Germinal center (tissue), 1 donor: ENCODE data around the gene FOXJ1.
A peak's percentile ranks its signal among the peaks of the same experiment; 100 is the strongest.

ENCODE experiments used
- DNase-seq: peaks from one replicate; pipeline ENCODE4 v3.0.0; 2012; ENCODE audit warnings: mixed read lengths, low spot score

The FOXJ1 gene

DNA sequence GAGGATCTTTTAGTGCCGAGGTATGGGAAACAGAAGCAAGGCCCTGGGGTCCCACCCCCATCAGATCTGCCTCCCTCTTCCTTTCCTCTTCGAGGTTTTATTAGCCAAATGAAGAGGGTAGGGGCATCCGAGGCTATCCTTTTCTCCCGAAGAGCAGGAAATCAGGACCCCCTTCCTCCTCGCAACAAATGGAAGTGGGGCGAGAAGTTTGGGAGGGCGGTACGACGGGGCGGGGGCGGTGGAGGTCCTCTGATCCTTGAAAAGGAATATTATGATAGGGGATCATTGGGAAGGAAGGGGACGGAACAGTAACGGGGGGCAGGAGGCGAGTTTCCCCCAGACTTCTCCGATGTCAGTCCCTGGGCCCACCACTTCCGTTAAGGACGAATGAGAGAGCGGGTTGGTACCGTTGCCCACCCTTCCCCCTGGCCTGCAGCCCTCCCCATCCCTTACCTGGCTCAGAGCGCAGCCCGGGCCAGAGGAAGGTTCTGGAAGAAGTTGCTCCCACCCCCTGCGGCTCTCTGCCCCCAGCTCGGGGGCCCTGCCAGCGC, 309 bp downstream of the FOXJ1 start:
- DNase-seq = no peak

DNA sequence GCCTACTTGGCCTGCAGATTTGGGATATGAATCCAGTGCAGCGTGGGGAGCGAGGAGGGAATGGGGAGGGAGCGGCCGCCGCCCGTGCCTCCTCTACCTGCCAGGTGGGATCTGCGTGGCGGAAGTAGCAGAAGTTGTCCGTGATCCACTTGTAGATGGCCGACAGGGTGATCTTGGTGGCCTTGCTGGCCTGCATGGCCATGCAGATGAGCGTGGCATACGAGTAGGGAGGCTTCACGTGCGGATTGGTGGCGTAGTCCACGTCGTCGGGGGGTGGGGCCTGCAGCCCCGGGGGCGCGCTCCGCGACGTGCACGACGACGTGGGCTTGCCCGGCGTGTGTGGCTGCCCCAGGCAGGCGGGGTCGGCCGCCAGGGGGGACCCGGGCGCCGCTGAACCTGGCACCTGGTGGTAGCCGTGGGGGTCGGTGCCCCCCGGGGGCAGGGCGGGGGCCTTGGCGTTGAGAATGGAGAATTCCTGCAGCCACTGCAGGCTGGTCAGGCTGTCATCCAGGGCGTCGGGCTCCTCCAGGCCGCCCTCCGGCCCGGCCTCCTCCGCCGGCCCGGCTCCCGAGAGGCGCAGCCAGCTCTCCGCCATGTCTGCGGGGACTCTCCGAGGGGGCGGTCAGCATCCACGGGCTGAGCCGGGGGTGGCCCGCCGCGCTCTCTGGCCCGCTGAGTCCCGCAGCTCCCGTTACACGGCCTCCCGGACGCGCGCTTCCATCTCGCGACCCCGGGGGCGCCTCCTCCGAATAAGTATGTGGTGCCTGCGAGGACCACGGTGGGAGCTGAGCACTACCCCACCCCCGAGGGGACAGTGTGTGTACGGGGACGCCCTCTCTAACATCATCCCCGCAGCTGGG, 1.0 kb downstream of the FOXJ1 start:
- peak; percentile 76 for DNase-seq

DNA sequence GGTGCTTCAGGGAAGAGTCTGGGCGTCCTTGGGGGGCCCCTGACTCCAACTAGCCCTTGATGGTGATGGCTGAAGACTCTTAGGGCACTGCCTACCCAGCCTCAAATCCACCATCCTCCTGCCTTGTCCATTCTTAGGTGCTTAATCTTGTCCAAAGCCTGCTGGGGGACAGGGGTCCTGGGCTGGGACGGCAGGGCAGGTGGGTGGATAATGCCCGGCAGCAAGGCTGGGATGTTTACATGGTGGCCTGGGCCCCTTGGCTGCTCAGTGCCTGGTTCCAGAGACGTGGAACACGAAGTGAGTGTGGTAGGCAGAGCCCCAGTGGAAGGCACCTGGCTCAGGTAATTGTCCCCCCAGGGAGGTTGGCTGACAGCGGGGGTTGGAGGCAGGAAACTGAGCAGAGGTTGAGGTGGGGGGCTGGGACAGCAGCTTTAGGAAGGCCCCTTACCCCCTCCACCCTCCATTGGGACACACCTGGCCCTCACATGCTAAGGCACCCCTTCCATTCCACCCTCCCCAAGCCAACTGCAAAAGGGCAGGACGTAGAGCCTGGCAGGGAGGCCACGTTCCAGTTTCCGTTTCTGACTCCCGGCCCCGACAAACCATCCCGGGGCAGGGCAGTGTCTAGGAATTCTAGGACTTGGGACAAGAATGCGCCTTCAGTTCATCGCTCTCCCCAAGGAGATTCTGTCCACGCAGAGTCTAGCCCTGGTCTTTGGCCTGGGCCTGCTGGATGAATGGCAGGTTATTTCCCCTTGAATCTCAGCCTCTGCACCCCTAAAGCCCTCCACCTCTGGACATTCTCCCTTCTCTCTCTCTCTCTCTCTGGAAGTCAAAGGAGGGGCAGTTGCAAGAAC, 1.9 kb downstream of the FOXJ1 start:
- no peak for DNase-seq

DNA sequence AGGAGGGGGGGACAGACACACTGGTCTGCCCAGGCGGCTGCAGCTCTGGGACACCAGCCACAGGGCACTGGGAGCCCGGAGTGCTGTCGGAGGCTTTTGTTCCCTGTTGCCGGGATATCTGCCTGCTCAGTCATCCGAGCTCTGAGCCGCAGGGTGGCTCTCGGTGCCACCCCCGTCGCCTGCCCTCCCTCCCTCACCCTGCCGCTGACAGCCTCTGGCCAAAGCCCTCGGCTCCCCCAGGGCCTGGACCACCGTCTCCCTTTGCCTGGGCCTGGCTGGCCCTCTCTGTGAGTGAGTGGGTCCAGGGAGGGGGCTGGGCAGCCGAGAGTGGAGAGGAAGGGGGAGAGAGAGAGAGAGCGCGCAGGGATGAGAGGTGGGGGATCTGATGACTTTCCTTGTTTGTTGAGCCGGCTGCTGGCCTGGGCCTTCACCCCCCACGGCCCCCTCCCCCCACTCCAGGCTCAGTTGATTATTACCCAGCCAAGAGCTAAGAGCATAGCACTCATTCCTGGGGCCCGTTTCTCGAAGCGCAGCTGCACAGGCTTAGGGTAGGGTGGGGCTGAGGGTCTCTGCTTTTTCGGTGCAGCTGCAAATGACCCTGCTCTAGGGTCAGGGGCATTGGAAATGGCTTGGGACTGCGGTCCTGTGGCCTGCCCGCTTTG, 2.7 kb downstream of the FOXJ1 start:
- no peak for DNase-seq

DNA sequence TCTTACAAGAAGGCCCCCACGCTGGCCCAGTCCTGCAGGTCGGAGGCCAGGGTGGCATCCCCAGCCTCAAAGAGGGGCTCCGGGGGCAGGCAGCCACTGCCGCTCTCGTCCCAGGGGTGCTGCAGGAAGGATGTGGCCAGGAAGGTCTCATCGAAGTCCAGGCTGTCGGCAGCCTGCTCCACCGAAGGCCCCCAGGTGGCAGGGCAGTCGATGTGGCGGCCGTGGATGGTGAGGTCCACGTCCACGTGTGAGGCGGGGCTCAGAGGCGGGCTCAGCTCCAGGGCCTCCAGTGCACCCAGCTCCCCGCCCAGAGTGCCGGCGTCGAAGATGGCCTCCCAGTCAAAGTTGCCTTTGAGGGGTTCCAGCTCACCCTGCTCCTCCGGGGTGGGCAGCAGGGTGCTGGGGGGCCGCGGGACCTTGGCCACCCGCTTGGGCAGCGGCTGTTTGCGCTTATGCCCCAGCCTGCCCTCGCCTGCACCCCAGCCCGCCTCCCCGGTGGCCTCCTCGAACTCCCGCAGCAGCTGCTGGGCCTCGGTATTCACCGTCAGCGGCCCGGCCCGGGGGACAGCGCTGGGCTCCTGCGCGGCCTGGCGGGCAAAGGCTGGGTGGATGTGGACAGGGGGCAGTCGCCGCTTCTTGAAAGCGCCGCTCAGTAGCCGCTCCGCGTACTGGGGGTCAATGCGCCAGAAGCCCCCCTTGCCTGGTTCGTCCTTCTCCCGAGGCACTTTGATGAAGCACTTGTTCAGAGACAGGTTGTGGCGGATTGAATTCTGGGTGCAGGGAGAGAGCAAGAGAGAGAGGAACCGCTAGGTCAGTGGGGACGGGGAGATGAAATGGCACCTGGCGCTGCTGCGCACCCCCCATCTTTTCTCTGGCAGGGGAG, 3.5 kb downstream of the FOXJ1 start:
- DNase-seq = no peak

DNA sequence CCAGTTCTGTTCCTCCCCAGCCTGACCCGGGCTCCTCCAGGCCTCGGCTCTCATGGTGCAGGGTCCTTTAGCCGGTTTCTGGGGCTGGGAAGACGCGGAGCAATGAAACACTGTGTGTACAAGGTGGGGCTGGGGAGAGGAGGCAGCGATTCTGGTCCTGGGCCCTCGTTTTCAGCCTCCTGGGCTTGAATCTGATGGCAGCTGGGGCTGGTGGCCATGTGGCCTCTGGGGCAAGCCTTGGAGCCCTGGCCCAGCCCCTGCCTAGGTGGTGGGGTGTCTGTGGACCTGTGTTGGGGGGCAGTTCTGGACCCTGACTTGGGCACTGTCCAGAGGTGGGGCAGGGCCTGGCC, 4.1 kb downstream of the FOXJ1 start:
- DNase-seq = no peak

DNA sequence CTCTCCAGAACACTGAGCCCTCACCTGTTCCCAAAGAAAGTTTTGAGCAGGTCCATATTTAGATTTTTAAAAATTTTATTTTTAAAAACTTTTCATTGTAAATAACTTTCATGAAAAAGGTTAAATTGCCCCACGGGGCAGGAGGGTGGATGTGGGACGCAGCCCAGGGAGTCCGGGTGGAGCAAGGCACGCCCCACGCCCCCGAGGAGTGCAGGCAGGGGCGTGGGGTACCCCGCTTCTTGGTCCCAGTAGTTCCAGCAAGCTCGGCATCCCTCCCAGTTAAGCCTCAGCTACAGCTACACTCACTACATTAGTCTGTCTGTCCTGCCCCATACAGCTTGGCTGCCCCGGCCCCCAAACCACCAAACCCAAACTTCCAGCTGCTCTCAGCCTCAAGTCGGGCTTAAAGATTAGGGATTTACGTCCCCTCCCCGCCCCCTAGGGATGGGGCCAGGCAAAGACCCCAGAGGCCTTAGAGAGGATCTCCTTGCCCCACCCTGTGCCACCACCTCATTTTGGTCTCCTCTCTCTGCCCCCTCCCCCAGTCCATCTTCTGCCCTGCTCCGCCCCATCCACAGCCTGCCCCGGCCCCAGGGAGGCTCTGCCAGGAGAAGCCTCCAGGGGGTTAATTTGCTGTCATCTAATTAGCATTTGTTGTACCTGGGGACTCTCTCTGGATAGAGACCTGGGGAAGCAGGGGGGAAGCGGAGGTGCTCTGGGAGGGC, 4.6 kb downstream of the FOXJ1 start:
- DNase-seq = no peak

DNA sequence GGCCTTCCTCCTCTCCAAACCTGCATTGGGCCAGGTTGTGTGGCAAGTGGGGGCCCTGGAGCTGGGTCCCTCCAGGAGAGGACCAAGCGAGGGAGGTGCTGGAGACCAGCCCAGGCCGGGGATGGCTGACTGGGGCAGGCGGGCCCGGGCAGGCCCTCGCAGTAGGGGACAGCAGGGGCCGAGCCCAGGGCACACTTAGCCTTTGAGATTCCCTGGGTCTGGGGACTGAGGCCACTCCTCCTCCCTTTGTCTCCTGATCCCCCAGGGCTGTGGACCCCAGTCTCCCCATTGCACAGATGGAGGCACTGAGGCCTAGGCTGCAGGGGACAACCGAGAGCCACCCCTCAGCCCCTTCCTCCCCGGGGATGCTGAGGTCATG, 5.2 kb downstream of the FOXJ1 start:
- DNase-seq = no peak

DNA sequence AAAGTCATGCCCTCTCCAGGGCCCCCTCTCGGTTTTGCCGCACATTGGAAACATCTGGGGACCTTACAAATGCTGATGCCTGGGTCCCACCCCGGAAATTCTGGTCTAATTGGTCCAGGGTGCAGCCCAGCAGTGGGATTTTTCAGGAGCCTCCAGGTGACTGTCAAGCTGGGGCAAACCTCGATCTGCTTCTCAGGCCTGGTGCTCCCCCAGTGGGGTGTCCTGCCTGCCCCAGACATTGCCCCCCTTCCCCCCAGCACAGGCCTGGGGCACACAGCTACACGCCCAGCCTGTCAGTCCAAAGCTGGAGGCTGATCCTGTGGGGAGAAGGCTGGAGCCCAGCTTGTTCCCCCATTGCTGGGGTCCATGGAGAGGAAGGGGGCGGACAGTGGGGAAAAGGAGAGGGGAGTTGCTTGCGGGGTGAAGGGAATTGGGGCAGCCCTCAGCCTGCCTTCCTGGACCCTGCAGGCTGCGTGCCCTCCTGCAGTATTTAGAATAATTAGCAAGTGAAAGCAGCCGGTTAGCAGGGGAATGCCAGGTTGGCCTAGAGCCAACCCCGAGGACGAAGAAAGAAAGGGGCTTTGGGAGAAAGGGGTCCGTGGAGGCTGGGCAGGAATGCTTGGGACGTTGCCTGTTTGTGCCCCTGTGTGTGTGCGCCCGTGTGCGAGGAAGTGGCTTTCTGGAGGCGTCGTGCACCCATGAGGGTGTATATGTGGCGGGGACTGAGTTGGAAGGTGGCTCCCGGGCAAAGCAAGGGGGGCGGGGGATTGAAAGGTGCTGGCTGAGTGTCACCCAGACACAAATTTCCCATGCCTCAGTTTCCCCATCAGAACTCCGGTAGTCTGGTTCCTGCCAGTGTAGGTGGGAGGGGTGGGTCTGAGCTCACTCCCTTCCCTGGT, 5.9 kb downstream of the FOXJ1 start:
- no peak for DNase-seq

DNA sequence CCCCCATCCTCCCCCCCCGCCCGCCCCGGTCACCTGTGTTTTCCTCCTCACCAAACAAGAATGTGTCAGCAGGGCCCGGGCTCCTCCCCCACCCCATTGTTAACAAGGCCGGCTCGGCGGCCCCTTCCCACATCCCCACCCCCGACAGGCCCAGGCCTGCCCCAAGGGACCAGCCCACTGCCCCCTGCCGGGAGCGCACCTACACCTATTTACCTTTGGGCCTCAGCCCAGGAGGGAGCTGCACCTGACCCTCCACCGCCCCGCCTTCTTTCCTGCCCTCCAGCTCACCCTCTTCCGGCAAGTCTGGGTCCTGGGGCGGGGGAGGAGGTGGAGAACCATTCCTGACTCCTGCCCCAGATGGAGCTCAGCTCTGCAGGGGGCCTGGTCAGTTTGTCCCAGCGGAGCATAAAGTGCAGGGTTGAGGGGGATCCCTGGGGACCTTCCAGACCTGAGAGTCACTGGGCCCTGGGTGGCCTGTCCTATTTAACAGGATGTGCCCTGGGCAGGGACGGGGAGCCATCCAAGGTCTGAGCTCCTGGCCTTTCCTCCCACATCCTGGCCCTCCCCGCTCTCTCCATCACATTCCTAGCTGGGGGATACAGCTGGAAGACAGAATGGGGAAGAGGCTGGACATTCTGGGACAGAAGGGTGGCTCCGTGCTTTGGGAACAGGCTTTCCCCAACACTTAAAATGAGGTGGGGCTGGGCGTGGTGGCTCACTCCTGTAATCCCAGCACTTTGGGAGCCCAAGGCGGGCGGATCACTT, 8.3 kb downstream of the FOXJ1 start:
- DNase-seq = no peak

DNA sequence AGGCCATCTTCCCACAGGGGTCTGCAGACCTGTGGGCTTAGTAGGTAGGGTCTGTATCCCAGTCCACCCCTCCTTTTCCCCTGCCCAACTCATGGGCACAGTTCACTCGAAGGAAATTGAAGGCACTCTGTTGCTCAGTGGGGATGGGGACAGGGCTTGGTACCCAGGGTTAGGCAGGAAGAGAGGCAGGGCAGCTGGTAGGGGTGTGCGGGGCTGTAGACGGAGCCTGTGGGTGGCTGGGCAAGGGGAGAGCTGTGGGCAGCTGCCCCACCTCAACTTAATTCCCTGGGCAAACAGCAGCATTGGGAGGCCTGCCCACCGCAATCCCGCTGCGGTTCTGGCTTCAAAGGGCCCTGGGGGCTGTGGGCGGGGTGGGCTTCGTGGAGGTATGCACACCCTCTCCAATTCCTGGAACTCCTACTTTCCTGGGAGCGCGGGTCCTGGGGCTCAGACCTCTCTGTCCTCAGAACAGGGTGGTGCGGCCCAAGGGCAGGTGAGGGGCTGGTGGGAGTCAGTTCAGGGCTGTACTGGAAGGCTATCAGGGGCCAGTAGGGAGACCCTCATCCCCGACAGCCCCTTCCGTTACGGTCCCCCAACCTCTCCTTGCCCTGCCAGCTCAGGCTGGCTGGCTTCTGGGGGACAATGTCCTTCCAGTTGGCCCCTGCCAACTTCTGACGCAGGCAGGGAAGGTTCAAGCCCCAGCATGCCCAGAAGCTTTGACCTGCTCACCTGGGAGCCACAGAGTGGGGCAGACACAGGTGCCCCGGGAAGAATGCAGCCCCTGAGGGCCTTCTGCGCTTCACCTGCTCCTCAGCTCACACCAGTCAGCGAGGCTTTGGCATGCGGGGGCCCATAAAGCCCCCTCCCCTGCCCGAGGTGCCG, 9.1 kb downstream of the FOXJ1 start:
- no peak for DNase-seq

DNA sequence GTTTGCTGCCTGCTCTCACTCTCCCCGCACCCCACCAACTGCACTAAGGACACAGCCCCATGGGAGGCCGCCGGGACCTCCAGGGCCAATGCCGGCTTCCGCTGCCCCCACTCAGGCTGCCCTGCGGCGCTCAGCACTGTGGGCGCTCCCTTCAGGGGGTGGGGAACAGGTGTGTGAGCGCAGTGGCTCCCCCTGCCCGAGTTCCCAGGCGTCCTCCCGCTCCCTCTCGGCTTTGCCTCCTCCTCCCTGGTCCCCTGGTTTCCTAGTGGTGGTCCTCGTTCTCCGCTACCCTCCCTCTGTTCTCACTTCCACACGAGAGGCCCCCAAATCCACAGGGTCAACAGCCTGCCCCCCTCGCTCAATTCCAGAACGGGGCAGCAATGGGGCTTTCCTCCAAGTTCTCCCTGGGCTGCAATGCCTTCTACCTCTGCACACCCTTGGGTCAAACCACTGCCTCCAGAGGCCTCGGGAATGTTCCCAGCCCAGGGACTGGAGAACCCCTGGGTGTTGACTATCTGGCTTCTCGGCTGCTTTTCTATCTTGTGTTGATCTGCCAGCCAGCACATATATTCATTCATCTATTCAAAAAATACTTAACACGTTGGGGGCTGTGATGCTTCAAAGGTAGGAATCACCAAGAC, 9.9 kb downstream of the FOXJ1 start:
- no peak for DNase-seq

DNA sequence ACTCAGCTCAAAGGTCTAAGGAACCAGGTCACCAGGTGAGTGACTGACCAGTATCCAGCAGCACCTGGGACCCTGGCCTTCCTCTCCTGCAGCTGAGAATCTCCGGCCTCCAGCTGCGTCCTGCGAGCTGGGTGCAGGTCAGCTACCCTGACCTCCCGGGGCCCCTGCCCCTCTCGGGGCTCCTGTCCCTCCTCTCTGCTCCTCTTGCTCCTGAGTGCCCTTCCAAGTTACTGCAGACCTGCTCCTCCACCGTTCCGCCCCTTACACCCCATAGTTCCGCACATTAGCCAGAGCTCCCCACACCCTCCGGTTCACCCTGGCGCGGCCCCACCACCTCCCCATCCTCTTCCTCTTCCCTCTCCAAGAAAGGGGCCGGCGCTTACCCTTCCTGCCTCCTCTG, 10.6 kb downstream of the FOXJ1 start:
- DNase-seq = no peak

DNA sequence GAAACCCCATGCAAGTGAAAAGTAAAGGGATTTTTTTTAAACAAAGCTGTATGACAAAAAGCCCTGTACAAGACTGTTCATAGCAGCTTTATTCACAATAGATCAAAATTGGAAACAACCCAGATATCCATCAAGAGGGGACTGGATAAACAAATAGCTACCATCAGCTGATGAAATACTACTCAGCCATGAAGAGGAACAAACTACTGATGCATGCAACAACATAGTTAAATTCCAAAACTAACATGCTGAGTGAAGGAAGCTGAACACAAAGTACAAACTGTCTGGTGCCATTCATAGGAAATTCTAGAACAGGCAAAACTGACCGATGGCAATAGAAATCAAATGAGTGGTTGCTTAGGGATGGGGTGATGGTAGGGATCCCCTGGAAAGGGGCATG, 15.1 kb downstream of the FOXJ1 start:
- DNase-seq = no peak

DNA sequence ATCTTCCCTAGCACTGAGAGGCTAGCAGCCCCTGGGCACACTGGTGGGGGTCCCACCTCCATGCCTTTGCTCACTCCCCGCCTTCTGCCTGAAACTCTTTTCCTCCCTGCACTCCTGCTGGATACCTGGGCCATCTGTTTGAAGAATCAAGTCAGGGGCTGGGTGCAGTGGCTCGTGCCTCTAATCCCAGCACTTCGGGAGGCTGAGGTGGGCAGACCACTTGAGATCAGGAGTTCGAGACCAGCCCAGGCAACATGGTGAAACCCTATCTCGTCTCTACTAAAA, 15.7 kb downstream of the FOXJ1 start:
- no peak for DNase-seq

DNA sequence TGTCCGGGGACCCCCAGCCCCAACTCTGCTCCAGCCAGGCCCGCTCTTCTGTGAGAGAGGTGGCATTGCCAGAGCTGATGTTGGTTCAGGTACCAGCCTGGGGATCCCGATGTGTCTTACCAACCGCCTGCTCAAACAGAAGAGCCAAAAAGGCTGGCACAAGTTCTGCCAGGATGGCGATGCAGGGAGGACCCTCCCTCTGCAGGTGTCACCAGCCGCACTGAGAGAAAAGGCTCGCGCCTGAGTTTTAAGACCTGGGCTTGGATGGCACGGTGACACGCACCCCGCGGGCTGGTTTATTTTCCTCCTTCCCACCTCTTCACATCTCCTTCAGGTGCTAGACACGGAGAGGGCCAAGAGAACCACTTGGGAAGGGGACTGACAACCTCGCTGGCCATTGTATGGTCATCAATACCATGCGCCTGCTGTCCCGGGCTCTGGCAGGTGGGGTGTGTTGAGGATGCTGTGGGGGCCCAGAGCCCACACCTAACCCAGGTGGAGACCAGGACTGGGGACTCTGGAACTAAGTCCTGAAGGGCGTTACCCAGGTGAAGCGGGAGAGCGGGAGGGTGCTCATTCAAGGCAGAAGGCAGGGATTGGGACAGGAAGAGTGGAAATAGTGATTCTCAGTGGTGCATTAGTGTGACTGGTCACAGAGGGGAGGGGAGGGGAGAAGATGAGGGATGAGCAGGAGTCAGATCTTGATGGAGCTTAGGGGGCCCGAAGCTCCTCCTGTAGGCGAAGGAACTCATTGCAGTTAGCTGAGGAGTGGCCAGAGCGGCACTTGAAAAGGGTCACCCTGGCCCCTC, 16.3 kb downstream of the FOXJ1 start:
- no peak for DNase-seq
